Erythroblast (primary cell): Measurements from ENCODE around the gene ALAS1.

ENCODE experiments used
- GATA1 ChIP-seq: IDR thresholded peaks from 2 replicates; pipeline ENCODE4 v1.6.1; 2011; ENCODE audit warnings: low read depth, mild to moderate bottlenecking, control low read depth, low read length, moderate library complexity
- POLR2A ChIP-seq: IDR thresholded peaks from 2 replicates; pipeline ENCODE4 v1.6.1; 2011; ENCODE audit warnings: mild to moderate bottlenecking, low read length

GRCh38 chr3:52208556-52208955 is 10.6 kb downstream of the ALAS1 start:
- TF ChIP-seq POLR2A: no peak
- no peak for TF ChIP-seq GATA1
